HG03521 (cell line): ENCODE results near the gene SNRNP25.
"Not testable (repeated sequence)": the region's sequence is repeated elsewhere in the genome, so short reads cannot be mapped to it uniquely, and the experiment has no call there.

Experiments
- ATAC-seq: cut with Tn5 transposase; IDR thresholded peaks from one replicate; pipeline ENCODE4 v1.9.1; 2021; ENCODE audit warnings: mild to moderate bottlenecking, moderate library complexity; ENCODE audit not compliant: unreplicated experiment

Gene SNRNP25

GRCh38 chr16:41439-42068 lies 12.1 kb upstream of the SNRNP25 start:
- no peak for ATAC-seq

- ATAC-seq: no peak
Observed at GRCh38 chr16:42069-42457, 11.6 kb upstream of the SNRNP25 start.

- no peak for ATAC-seq
Observed at GRCh38 chr16:42691-43090, 10.9 kb upstream of the SNRNP25 start.

- ATAC-seq: no peak
Observed at GRCh38 chr16:43294-43693, 10.3 kb upstream of the SNRNP25 start.

GRCh38 chr16:44655-45054 lies 9.0 kb upstream of the SNRNP25 start:
- no peak for ATAC-seq

GRCh38 chr16:45454-45853 lies 8.2 kb upstream of the SNRNP25 start:
- ATAC-seq: no peak

- not testable (repeated sequence) for ATAC-seq
Observed at GRCh38 chr16:46510-46909, 7.1 kb upstream of the SNRNP25 start.

- ATAC-seq: no peak
Observed at GRCh38 chr16:47234-47633, 6.4 kb upstream of the SNRNP25 start.

GRCh38 chr16:50769-51591 lies 2.6 kb upstream of the SNRNP25 start:
- no peak for ATAC-seq

GRCh38 chr16:54237-54581 lies 581 bp downstream of the SNRNP25 start:
- ATAC-seq: no peak

- ATAC-seq: no peak
Observed at GRCh38 chr16:55571-56136, 2.0 kb downstream of the SNRNP25 start.

GRCh38 chr16:56231-56927 lies 2.8 kb downstream of the SNRNP25 start:
- no peak for ATAC-seq

GRCh38 chr16:57711-58110 lies 4.1 kb downstream of the SNRNP25 start:
- ATAC-seq: no peak

- no peak for ATAC-seq
Observed at GRCh38 chr16:58491-59439, 5.1 kb downstream of the SNRNP25 start.

GRCh38 chr16:59440-60059 lies 5.9 kb downstream of the SNRNP25 start:
- ATAC-seq: no peak

GRCh38 chr16:60166-60565 lies 6.5 kb downstream of the SNRNP25 start:
- no peak for ATAC-seq

GRCh38 chr16:60929-61878 lies 7.6 kb downstream of the SNRNP25 start:
- ATAC-seq: no peak

GRCh38 chr16:61879-62281 lies 8.3 kb downstream of the SNRNP25 start:
- ATAC-seq: no peak
